ENCODE measurements around the gene FHAD1. TPM values are rescaled to one million over a fixed set of nuclear protein-coding genes. Genes with fewer than 3 reads are reported as not detected.
"Not testable (repeated sequence)": the region's sequence is repeated elsewhere in the genome, so short reads cannot be mapped to it uniquely, and the experiment has no call there.

Gene FHAD1
- total RNA-seq, 1 donor, result 0.72 TPM

- peak overlapping the region; percentile 51 for H3K27ac ChIP-seq (ENCODE audit: low read depth, low read length)
- TF ChIP-seq CTCF (IDR thresholded peaks at IDR 0.05; ENCODE audit: extremely low read depth, low read depth, low read length), result no peak
- H3K4me1 ChIP-seq (ENCODE audit: insufficient read depth, low read length), result peaks cover 15% of the 10 kb centered on the region
- no peaks in the 10 kb centered on the region for H3K27me3 ChIP-seq (ENCODE audit: insufficient read depth, low read length)
- H3K79me2 ChIP-seq (ENCODE audit: insufficient read depth, low read length), result peaks cover 36% of the 10 kb centered on the region
- peak; percentile 6 for DNase-seq (ENCODE audit: insufficient read length, low spot score, missing footprints)
- no peak overlapping the region for H3K4me3 ChIP-seq (ENCODE audit: insufficient read depth, low read length)
- H3K9me3 ChIP-seq (ENCODE audit: low read depth, low read length), result no peaks in the 10 kb centered on the region
- no peak overlapping the region for H3K4me2 ChIP-seq (ENCODE audit: insufficient read depth, low read length)
- H2AFZ ChIP-seq (ENCODE audit: low read length), result no peak overlapping the region
- peaks cover 21% of the 10 kb centered on the region for H3K36me3 ChIP-seq (ENCODE audit: insufficient read depth, low read length)
- H4K20me1 ChIP-seq (ENCODE audit: insufficient read depth, low read length), result peaks cover 27% of the 10 kb centered on the region
Measured at GRCh38 chr1:15427280-15427666, 180.2 kb downstream of the FHAD1 start.

GRCh38 chr1:15428252-15428651 lies 181.2 kb downstream of the FHAD1 start:
- H3K4me2 ChIP-seq (ENCODE audit: insufficient read depth, low read length); H3K4me3 ChIP-seq (ENCODE audit: insufficient read depth, low read length); H2AFZ ChIP-seq (ENCODE audit: low read length); H3K9me3 ChIP-seq (ENCODE audit: low read depth, low read length); H3K27me3 ChIP-seq (ENCODE audit: insufficient read depth, low read length); H3K27ac ChIP-seq (ENCODE audit: low read depth, low read length): not testable (repeated sequence)
- peaks cover 23% of the 10 kb centered on the region for H4K20me1 ChIP-seq (ENCODE audit: insufficient read depth, low read length)
- H3K79me2 ChIP-seq (ENCODE audit: insufficient read depth, low read length), result peaks cover 28% of the 10 kb centered on the region
- peaks cover 22% of the 10 kb centered on the region for H3K4me1 ChIP-seq (ENCODE audit: insufficient read depth, low read length)
- peaks cover 21% of the 10 kb centered on the region for H3K36me3 ChIP-seq (ENCODE audit: insufficient read depth, low read length)
- DNase-seq (ENCODE audit: insufficient read length, low spot score, missing footprints), result peak; percentile 38

- H3K36me3 ChIP-seq (ENCODE audit: insufficient read depth, low read length), result peaks cover 21% of the 10 kb centered on the region
- DNase-seq (ENCODE audit: insufficient read length, low spot score, missing footprints), result peak; percentile 51
- no peaks in the 10 kb centered on the region for H3K9me3 ChIP-seq (ENCODE audit: low read depth, low read length)
- no peaks in the 10 kb centered on the region for H3K27me3 ChIP-seq (ENCODE audit: insufficient read depth, low read length)
- no peak overlapping the region for H2AFZ ChIP-seq (ENCODE audit: low read length)
- H3K79me2 ChIP-seq (ENCODE audit: insufficient read depth, low read length), result peaks cover 21% of the 10 kb centered on the region
- no peak overlapping the region for H3K4me3 ChIP-seq (ENCODE audit: insufficient read depth, low read length)
- H3K27ac ChIP-seq (ENCODE audit: low read depth, low read length), result peak overlapping the region; percentile 81
- H3K4me2 ChIP-seq (ENCODE audit: insufficient read depth, low read length), result no peak overlapping the region
- H4K20me1 ChIP-seq (ENCODE audit: insufficient read depth, low read length), result peaks cover 17% of the 10 kb centered on the region
- H3K4me1 ChIP-seq (ENCODE audit: insufficient read depth, low read length), result peaks cover 24% of the 10 kb centered on the region
- TF ChIP-seq CTCF (IDR thresholded peaks at IDR 0.05; ENCODE audit: extremely low read depth, low read depth, low read length), result no peak
Measured at GRCh38 chr1:15428815-15429435, 181.9 kb downstream of the FHAD1 start.

GRCh38 chr1:15429701-15430149 lies 182.7 kb downstream of the FHAD1 start:
- Histone ChIP-seq H3K4me1 (ENCODE audit: insufficient read depth, low read length) (peaks cover 24% of the 10 kb centered on the region), H2AFZ (ENCODE audit: low read length) (no peak overlapping the region), H3K9me3 (ENCODE audit: low read depth, low read length) (no peaks in the 10 kb centered on the region), H3K27ac (ENCODE audit: low read depth, low read length) (peak overlapping the region; percentile 81), H3K27me3 (ENCODE audit: insufficient read depth, low read length) (no peaks in the 10 kb centered on the region), H3K36me3 (ENCODE audit: insufficient read depth, low read length) (peaks cover 21% of the 10 kb centered on the region), H4K20me1 (ENCODE audit: insufficient read depth, low read length) (peaks cover 9% of the 10 kb centered on the region), H3K79me2 (ENCODE audit: insufficient read depth, low read length) (peaks cover 13% of the 10 kb centered on the region), H3K4me2 (ENCODE audit: insufficient read depth, low read length) (no peak overlapping the region), H3K4me3 (ENCODE audit: insufficient read depth, low read length) (no peak overlapping the region)
- DNase-seq (ENCODE audit: insufficient read length, low spot score, missing footprints), result peak; percentile 92
- TF ChIP-seq CTCF (IDR thresholded peaks at IDR 0.05; ENCODE audit: extremely low read depth, low read depth, low read length), result no peak

Data from osteoblast (primary cell).